CD4-positive, alpha-beta T cell treated with Interleukin-1 beta for 1 hour (primary cell): ENCODE data around the gene H2BW2.
"Not testable (repeated sequence)": the region's sequence is repeated elsewhere in the genome, so short reads cannot be mapped to it uniquely, and the experiment has no call there.

Experiments
- DNase-seq, 2 donors: peaks; one replicate each; pipeline ENCODE4 v3.0.0-alpha.2; 2020 to 2022

H2BW2 gene

GRCh38 chrX:104039689-104040505, at the start of gene H2BW2:
H2BW2 (plus strand) TSS chrX:104039956; CDS start chrX:104039995, 39 bp downstream.
- no peak for DNase-seq

DNA sequence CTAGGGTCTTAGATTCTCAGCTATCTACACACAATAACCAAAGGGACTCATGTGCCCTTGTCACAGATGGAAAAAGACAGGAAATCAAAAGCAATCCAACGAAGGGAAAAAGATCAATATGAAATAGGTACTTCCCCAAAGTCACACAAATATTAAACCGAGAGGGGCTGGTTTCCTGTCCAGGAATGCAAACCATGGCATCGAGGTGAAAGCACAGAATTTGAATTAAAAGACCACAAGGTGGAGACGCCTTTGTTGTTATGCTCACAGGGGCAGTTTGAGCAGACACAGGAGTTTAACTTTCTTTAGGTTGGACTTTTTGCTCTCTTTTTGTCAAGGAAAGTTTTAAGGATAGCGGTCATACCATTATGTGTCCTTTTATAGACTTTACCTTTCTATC, 40.5 kb upstream of the H2BW2 start:
- DNase-seq: no peak

DNA sequence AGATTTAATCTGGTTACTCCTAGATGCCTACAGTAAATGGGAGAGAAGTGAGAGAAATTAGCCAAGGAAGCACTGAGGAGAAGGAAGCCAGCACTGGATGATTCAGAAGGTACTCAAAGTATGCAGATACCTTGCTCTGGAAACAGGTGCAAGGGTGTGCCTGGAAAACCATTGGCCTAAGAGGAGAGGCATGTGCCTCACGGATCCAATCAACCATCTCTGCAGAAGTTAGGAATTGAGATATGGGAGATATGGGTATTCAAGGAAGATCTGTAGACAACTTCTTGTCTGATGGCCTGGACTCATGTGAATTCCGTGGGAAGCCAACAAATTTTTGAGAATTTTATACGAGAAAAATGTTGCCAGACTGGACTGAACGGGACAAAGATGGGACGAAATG, 30.9 kb upstream of the H2BW2 start:
- no peak for DNase-seq

GRCh38 chrX:104013158-104013557, 26.6 kb upstream of the H2BW2 start:
- DNase-seq: no peak

GRCh38 chrX:104013606-104014005, 26.1 kb upstream of the H2BW2 start, which contains the start of gene H2BW1:
H2BW1 (minus strand) TSS chrX:104013708; CDS start chrX:104013576, 132 bp downstream.
- DNase-seq: no peak

DNA sequence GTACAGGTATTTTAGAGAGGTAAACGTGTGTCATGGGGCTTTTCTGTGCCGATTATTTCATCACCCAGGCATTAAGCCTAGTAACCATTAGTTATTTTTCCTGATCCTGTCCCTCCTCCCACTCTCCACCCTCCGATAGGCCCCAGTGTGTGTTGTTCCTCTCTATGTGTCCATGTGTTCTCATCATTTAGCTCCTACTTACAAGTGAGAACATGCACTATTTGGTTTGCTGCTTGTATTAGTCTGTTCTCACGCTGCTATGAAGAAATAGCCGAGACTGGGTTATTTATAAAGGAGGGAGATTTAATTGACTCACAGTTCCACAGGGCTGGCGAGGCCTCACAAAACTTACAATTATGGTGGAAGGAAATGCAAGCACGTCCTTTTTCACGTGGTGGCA, 24.2 kb upstream of the H2BW2 start:
- not testable (repeated sequence) for DNase-seq

- DNase-seq: no peak
Observed at GRCh38 chrX:104018126-104018525, 21.6 kb upstream of the H2BW2 start.

- DNase-seq: no peak
Observed at GRCh38 chrX:104041003-104041402, 1.2 kb downstream of the H2BW2 start.

- DNase-seq: no peak
Observed at GRCh38 chrX:104045642-104046041, 5.9 kb downstream of the H2BW2 start.

GRCh38 chrX:104047171-104047570, 7.4 kb downstream of the H2BW2 start:
- no peak for DNase-seq

DNA sequence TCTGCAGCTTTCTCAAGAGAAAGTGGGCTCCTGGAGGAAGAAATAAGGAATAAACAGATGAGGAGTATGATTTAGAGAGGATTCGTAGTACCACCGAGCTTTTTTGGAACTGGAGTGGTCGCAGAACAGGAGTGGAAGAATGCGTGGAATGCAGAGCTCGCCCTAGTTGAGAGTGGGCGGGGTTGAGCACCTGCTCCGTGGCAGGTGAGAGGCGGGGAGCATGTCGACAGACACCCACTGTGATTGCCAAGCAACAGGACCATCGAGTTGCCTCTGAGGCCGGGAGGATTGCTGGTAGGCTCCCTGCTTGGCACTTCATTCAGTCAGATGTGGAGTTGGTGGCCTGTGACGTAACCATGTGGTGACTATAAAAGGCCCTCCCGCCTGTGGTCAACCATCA, 15.2 kb downstream of the H2BW2 start:
- DNase-seq: not testable (repeated sequence)

GRCh38 chrX:104062636-104063035, 22.9 kb downstream of the H2BW2 start:
- DNase-seq: not testable (repeated sequence)

- DNase-seq: not testable (repeated sequence)
Observed at GRCh38 chrX:104075778-104076445, 36.2 kb downstream of the H2BW2 start, which contains the start of gene TMSB15C. TMSB15C (minus strand) TSS chrX:104076236.

GRCh38 chrX:104077854-104078253, 38.1 kb downstream of the H2BW2 start:
- DNase-seq: not testable (repeated sequence)

- DNase-seq: no peak
Observed at GRCh38 chrX:104084063-104084462, 44.3 kb downstream of the H2BW2 start.

DNA sequence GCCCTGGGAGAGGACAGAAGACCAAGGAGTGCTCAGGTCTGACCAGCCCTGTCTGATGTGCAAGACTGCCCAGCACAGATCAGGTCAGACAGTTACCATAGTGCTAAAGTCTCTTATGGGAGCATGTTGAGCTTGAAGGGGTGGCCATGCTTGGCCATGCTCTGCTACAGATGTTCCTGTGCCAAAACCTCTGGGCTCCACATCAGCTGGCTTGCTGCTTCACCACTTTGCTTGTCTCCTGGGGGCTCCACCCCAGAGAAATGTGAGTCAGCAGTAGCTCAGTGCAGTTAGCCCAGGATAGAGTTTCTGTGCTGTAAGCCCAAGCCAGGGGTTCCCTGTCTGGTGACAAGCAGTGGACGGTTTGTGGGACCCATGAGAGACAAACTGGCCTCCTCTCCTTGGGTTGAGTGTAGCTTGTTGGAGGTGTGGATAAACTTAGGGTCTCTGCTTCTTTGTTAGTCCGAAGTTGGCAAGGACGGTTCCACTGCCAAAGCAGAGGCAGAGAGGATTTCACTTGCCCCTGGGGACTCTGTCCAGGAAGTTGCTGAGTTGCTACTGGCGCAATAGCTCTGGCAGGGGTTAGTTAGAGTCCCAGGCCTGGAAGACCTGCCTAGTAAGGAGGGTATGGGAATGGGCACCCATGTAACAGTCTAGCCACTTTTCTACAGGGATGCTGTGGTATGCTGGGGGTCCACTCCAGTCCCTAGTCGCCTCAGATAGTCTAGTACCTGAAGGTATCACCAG, 45.0 kb downstream of the H2BW2 start:
- DNase-seq: no peak

- DNase-seq: no peak
Observed at GRCh38 chrX:104085477-104085876, 45.7 kb downstream of the H2BW2 start.

DNA sequence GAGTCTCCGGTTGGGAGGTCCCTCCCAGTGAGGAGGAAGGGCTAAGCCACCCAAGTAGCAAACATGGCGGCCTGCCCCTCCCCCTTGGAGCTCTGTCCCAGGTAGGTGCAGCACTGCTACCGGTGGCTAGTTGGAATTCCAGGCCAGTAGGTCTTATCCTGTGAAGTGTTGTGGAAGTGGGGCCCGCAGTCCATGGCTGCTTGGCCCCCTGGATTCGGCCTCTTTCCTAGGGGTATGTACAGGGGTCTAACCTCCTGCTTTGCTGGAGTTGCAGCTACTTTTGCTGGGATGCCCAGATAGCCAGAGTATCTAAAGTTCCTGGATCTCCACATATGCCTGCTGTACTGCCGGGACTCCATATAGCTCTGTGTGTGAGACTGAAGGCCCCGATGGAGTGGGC, 46.2 kb downstream of the H2BW2 start:
- no peak for DNase-seq
